Right ventricle myocardium inferior (tissue), 1 donor: Measurements from ENCODE around the gene CTSW. TPM values are rescaled to one million over a fixed set of nuclear protein-coding genes. Genes with fewer than 3 reads are reported as not detected.

Experiments
- total RNA-seq: library from RNA; stranded (reverse); fragmentation: NEBNext Ultra II Directional; extraction: Animal tissue kit (Norgen Biotek cat#: 25700); gene quantifications from one replicate; pipeline ENCODE4 v1.2.1, GENCODE V29; 2021
- donor health status: DM: no; HTN: yes; CAD: no; lungs with severe emphysema.

CTSW gene
- total RNA-seq, 1 donor from 2014 or later, result 1.1 TPM

Other genes starting within 250 kb of the CTSW start
- 28.2 TPM for gene SIPA1, start 241.7 kb upstream of the CTSW start, total RNA-seq
- 36.7 TPM for gene RELA, start 216.9 kb upstream of the CTSW start, total RNA-seq
- 44.6 TPM for gene KAT5, start 167.6 kb upstream of the CTSW start, total RNA-seq
- 52.3 TPM for gene RNASEH2C, start 159.0 kb upstream of the CTSW start, total RNA-seq
- gene AP5B1, start 98.9 kb upstream of the CTSW start, total RNA-seq, result 6.1 TPM
- not detected for gene OVOL1, start 92.8 kb upstream of the CTSW start, total RNA-seq
- not detected for gene SNX32, start 45.9 kb upstream of the CTSW start, total RNA-seq
- gene CFL1, start 21.7 kb upstream of the CTSW start, total RNA-seq, result 386 TPM
- gene MUS81, start 19.4 kb upstream of the CTSW start, total RNA-seq, result 35.5 TPM
- gene EFEMP2, start 7.0 kb upstream of the CTSW start, total RNA-seq, result 83.1 TPM
- 44.7 TPM for gene FIBP, start 8.6 kb downstream of the CTSW start, total RNA-seq
- gene CCDC85B, start 10.8 kb downstream of the CTSW start, total RNA-seq, result 29.6 TPM
- 0.27 TPM for gene FOSL1, start 20.6 kb downstream of the CTSW start, total RNA-seq
- gene C11orf68, start 39.2 kb downstream of the CTSW start, total RNA-seq, result 38.5 TPM
- 110 TPM for gene DRAP1, start 39.6 kb downstream of the CTSW start, total RNA-seq
- not detected for gene TSGA10IP, start 65.6 kb downstream of the CTSW start, total RNA-seq
- 29.9 TPM for gene SART1, start 81.9 kb downstream of the CTSW start, total RNA-seq
- gene EIF1AD, start 122.3 kb downstream of the CTSW start, total RNA-seq, result 18.0 TPM
- 248 TPM for gene BANF1, start 122.7 kb downstream of the CTSW start, total RNA-seq
- not detected for gene CST6, start 132.2 kb downstream of the CTSW start, total RNA-seq
- not detected for gene CATSPER1, start 146.6 kb downstream of the CTSW start, total RNA-seq
- gene GAL3ST3, start 169.3 kb downstream of the CTSW start, total RNA-seq, result 1.5 TPM
- 71.8 TPM for gene SF3B2, start 172.5 kb downstream of the CTSW start, total RNA-seq
- 50.7 TPM for gene PACS1, start 190.4 kb downstream of the CTSW start, total RNA-seq